T-cell (primary cell): Measurements from ENCODE around the gene CHAF1B. TPM values are rescaled to one million over a fixed set of nuclear protein-coding genes. Genes with fewer than 3 reads are reported as not detected.
"Not testable (repeated sequence)": the region's sequence is repeated elsewhere in the genome, so short reads cannot be mapped to it uniquely, and the experiment has no call there.

Experiments
- ATAC-seq, 4 experiments: fragments of 200-7000 bp in 3 of 4; fragments of 150-1000 bp in 1 of 4; cut with Tn5 transposase; replicated peaks in 1 of 4; 1 replicate in 3 of 4; 2 replicates in 1 of 4; pipeline ENCODE4 v1.10.0; 2021; ENCODE audit warnings: moderate library complexity in 3 of 4, mild to moderate bottlenecking in 2 of 4, moderate number of reproducible peaks in 1 of 4
- CTCF ChIA-PET, 2 donors: fragments of 300-600 bp; sonication (Branson Sonifier 250); formaldehyde crosslinking; loops; one replicate each; lab custom pipeline; 2022; ENCODE audit warnings: antibody characterized with exemption in 2 of 2; lab: Charles Lee
- POLR2A ChIA-PET, 2 donors: fragments of 300-600 bp; sonication (Branson Sonifier 250); formaldehyde crosslinking; loops; one replicate each; lab custom pipeline; 2022; ENCODE audit warnings: antibody characterized with exemption in 2 of 2; lab: Charles Lee
- DNase-seq, 35 experiments: peaks; one replicate each; pipeline versions ENCODE4 v3.0.0 to v3.0.0-alpha.2; 2013 to 2023
- H3K27ac ChIP-seq: one replicate; pipeline ENCODE4 v1.5.1; 2013; ENCODE audit warnings: low read length
- H3K27me3 ChIP-seq, 2 experiments: replicated peaks in 1 of 2; 1 replicate in 1 of 2; 2 replicates in 1 of 2; pipeline versions ENCODE4 v1.6.1 to v1.7.0; 2013; ENCODE audit warnings: low read length in 1 of 2, mixed read lengths in 1 of 2; ENCODE audit not compliant: control insufficient read depth in 2 of 2, insufficient read depth in 2 of 2; ENCODE audit errors: extremely low read depth in 1 of 2
- H3K36me3 ChIP-seq, 2 donors: 1 replicate in 1 of 2; 2 replicates in 1 of 2; pipeline versions ENCODE4 v1.6.1 to v1.7.0; 2013; ENCODE audit warnings: low read length in 1 of 2; ENCODE audit not compliant: control insufficient read depth in 2 of 2, insufficient read depth in 1 of 2; ENCODE audit errors: extremely low read depth in 1 of 2
- H3K4me1 ChIP-seq, 2 experiments: 1 replicate in 1 of 2; 2 replicates in 1 of 2; pipeline versions ENCODE4 v1.6.1 to v1.7.0; 2013; ENCODE audit warnings: low read length in 2 of 2, mixed read lengths in 1 of 2; ENCODE audit not compliant: insufficient read depth in 2 of 2, control insufficient read depth in 1 of 2; ENCODE audit errors: extremely low read depth in 1 of 2
- H3K4me3 ChIP-seq, 2 donors: 1 replicate in 1 of 2; 2 replicates in 1 of 2; pipeline versions ENCODE4 v1.5.1 to v1.7.0; 2013; ENCODE audit warnings: mild to moderate bottlenecking in 2 of 2, low read length in 1 of 2, moderate library complexity in 1 of 2; ENCODE audit not compliant: control insufficient read depth in 1 of 2; ENCODE audit errors: extremely low read depth in 1 of 2
- H3K9me3 ChIP-seq: 2 replicates; pipeline ENCODE4 v1.7.0; 2013
- H3K27ac Mint-ChIP-seq, 2 donors: one replicate each; pipeline ENCODE4 v1.8.0; 2020 to 2021; ENCODE audit warnings: mild to moderate bottlenecking in 2 of 2, mixed read lengths in 2 of 2
- H3K27me3 Mint-ChIP-seq, 2 donors: one replicate each; pipeline ENCODE4 v1.8.0; 2021 to 2022; ENCODE audit warnings: mixed read lengths in 2 of 2
- H3K36me3 Mint-ChIP-seq: one replicate; pipeline ENCODE4 v1.8.0; 2021; ENCODE audit warnings: mixed read lengths
- H3K4me1 Mint-ChIP-seq, 3 donors: one replicate each; pipeline ENCODE4 v1.8.0; 2020 to 2022; ENCODE audit warnings: mixed read lengths in 3 of 3, mild to moderate bottlenecking in 1 of 3
- H3K4me3 Mint-ChIP-seq, 3 donors: one replicate each; pipeline ENCODE4 v1.8.0; 2020 to 2022; ENCODE audit warnings: mild to moderate bottlenecking in 3 of 3, mixed read lengths in 3 of 3, moderate library complexity in 3 of 3
- H3K9me3 Mint-ChIP-seq, 3 donors: one replicate each; pipeline ENCODE4 v1.8.0; 2020 to 2022; ENCODE audit warnings: mixed read lengths in 3 of 3
- WGBS: methylation state at CpG from one replicate; pipeline ENCODE4 v1.1.5; 2013; ENCODE audit warnings: missing lambda C conversion rate; ENCODE audit not compliant: insufficient coverage; 5-methylcytosine and 5-hydroxymethylcytosine counted together
- total RNA-seq, 35 experiments: library from RNA in 6 of 35; stranded (reverse) in 6 of 35; fragments of 120-200 nt in 1 of 35; gene quantifications; one replicate each; pipeline versions ENCODE4 v1.2.1 to v1.2.4 and lab custom pipeline; 2013 to 2026

The CHAF1B gene
- total RNA-seq, 5 donors from 2014 or later (not counting 1 experiment from before 2014, with no cell fraction given), result 2.1 to 5.1 (median 3.5) TPM

DNA sequence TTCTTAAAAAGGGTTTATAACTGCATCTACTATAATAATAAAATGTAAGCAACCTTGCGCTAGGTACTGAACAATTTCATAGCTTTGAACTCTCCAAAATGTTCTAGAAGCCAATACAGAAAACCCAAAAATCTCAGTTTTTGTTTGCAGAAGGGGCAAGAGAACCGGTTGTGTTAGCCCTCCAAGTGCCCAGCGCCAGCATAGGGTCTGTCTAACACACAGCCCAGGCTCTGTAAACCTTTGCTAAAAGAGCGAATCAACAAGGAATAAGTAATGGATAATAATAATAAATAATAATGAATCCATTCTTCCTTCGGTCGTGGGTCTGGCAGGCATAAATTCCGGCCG, 333 bp upstream of the CHAF1B start:
- H3K27ac Mint-ChIP-seq, result no peak overlapping the region
- WGBS, result 8% methylated on average over 2 of the region's 8 CpGs
- no peaks in the 10 kb centered on the region for H3K27me3 Mint-ChIP-seq
- Histone ChIP-seq H3K36me3 (no peaks in the 10 kb centered on the region), H3K4me3 (peak overlapping the region; percentile 60 to 72), H3K9me3 (no peaks in the 10 kb centered on the region), H3K27ac (no peak overlapping the region), H3K27me3 (no peaks in the 10 kb centered on the region), H3K4me1 (peaks cover 0 to 13% of the 10 kb centered on the region in 2 experiments)
- peak overlapping the region; percentile 40 to 59 (median 56) for H3K4me3 Mint-ChIP-seq
- H3K36me3 Mint-ChIP-seq, result peaks cover 3% of the 10 kb centered on the region
- peaks cover 0 to 10% (median 9%) of the 10 kb centered on the region in 3 donors for H3K4me1 Mint-ChIP-seq
- no peaks in the 10 kb centered on the region for H3K9me3 Mint-ChIP-seq
- POLR2A ChIA-PET, result no interaction called here
- DNase-seq, result no peak
- no peak for ATAC-seq
- CTCF ChIA-PET, result no interaction called here

DNA sequence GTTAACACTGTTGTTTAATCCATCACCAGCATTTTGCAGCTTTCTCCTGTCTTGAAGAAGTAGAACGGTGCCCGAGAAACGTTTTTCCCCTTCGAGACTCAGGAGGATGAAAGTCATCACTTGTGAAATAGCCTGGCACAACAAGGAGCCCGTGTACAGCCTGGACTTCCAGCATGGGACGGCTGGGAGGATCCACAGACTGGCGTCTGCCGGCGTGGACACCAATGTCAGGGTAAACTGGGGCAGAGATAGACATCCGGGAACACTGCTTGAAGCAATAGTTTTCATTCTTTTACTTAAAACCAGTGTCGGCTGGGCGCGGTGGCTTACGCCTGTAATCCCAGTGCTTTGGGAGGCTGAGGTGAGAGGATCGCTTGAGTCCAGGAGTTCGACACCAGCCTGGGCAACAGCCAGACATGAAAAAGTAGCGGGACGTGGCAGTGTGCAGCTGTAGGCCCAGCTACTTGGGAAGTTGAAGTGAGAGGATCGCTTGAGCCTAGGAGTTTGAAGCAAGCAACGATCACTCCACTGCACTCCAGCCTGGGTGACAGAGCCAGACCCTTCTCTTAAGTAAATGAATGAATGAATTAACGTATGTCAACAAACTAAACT, 945 bp downstream of the CHAF1B start:
- peak overlapping the region; percentile 77 to 85 (median 79) for H3K4me3 Mint-ChIP-seq
- Histone ChIP-seq H3K36me3 (no peaks in the 10 kb centered on the region), H3K27ac (no peak overlapping the region), H3K27me3 (no peaks in the 10 kb centered on the region), H3K4me3 (peak overlapping the region; percentile 60 to 72), H3K4me1 (peaks cover 0 to 13% of the 10 kb centered on the region in 2 experiments), H3K9me3 (no peaks in the 10 kb centered on the region)
- H3K36me3 Mint-ChIP-seq, result peaks cover 3% of the 10 kb centered on the region
- ChIA-PET POLR2A (no interaction called here), CTCF (no interaction called here)
- H3K9me3 Mint-ChIP-seq, result no peaks in the 10 kb centered on the region
- WGBS, result 83% methylated on average over 18 of the region's 21 CpGs
- peak overlapping the region in 1 of 2 donors; percentile 61 for H3K27ac Mint-ChIP-seq
- no peaks in the 10 kb centered on the region for H3K27me3 Mint-ChIP-seq
- ATAC-seq (no peak), DNase-seq (no peak)
- peaks cover 0 to 10% (median 9%) of the 10 kb centered on the region in 3 donors for H3K4me1 Mint-ChIP-seq

DNA sequence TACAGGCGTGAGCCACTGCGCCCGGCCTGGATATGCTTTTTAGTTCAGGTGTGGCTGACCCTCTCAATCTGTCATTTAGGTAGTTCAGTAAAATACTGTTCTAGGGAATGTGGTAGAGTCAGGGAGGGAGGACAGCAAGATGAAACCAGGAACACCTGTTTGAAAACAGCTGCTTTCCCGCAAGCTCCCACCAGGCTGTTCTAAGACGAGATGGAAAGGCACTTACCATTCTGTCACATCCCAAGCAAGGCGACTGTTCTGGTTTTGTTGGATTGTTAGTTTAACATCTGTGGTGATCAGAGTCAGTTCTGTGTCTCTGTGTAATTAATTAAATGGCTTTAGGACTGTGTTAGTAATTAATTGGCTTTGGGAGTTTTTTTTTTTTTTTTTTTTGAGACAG, 2.9 kb downstream of the CHAF1B start:
- WGBS, result 100% methylated on average over 2 of the region's 6 CpGs
- no peak overlapping the region for H3K4me3 ChIP-seq
- Mint-ChIP-seq H3K27me3 (no peaks in the 10 kb centered on the region), H3K4me1 (peaks cover 0 to 9% (median 7%) of the 10 kb centered on the region in 3 donors), H3K9me3 (no peaks in the 10 kb centered on the region), H3K4me3 (no peak overlapping the region), H3K27ac (no peak overlapping the region), H3K36me3 (peaks cover 11% of the 10 kb centered on the region)
- ATAC-seq, result no peak
- no peaks in the 10 kb centered on the region for H3K27me3 ChIP-seq
- ChIA-PET POLR2A (no interaction called here), CTCF (interaction anchor here (0.5 to 0.7 kb wide), 3 partner anchors 22 to 247 kb away, joined by 4 to 7 read pairs (median 4); no protein-coding TSS in a partner anchor)
- no peak overlapping the region for H3K27ac ChIP-seq
- H3K36me3 ChIP-seq, result no peaks in the 10 kb centered on the region
- peaks cover 0 to 13% of the 10 kb centered on the region in 2 experiments for H3K4me1 ChIP-seq
- DNase-seq, result no peak
- no peaks in the 10 kb centered on the region for H3K9me3 ChIP-seq

DNA sequence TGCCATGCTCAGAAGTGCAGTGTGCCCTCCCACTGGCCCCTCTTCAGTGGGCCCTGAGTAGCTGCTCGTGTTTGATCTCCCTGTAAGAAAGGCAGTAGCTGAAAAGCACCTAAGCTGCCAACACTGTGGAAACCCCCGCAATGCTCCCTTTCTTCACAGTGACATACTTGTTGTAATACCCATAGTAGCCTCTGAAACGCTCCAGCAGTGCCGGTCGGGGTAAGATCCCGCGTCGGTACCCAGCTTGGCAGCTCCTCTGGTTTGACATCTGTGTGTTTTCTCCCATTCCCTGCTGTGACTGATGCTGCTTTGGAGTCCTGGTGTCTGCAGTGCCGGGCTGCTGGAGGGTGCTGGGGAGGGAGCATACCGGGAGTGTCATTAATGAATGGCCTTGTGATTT, 3.6 kb downstream of the CHAF1B start:
- Histone ChIP-seq H3K9me3 (no peaks in the 10 kb centered on the region), H3K36me3 (no peaks in the 10 kb centered on the region), H3K4me1 (peaks cover 0 to 13% of the 10 kb centered on the region in 2 experiments), H3K27ac (no peak overlapping the region), H3K27me3 (no peaks in the 10 kb centered on the region), H3K4me3 (no peak overlapping the region)
- ChIA-PET CTCF (interaction anchor here in 1 of 2 donors (0.7 kb wide), 1 partner anchor 21 kb away, joined by 4 read pairs; no protein-coding TSS in a partner anchor), POLR2A (no interaction called here)
- Mint-ChIP-seq H3K9me3 (no peaks in the 10 kb centered on the region), H3K27ac (no peak overlapping the region), H3K27me3 (no peaks in the 10 kb centered on the region), H3K4me1 (peaks cover 0 to 9% (median 7%) of the 10 kb centered on the region in 3 donors), H3K4me3 (no peak overlapping the region), H3K36me3 (peaks cover 11% of the 10 kb centered on the region)
- 98% methylated on average over 10 of the region's 10 CpGs for WGBS
- DNase-seq, result no peak
- no peak for ATAC-seq

DNA sequence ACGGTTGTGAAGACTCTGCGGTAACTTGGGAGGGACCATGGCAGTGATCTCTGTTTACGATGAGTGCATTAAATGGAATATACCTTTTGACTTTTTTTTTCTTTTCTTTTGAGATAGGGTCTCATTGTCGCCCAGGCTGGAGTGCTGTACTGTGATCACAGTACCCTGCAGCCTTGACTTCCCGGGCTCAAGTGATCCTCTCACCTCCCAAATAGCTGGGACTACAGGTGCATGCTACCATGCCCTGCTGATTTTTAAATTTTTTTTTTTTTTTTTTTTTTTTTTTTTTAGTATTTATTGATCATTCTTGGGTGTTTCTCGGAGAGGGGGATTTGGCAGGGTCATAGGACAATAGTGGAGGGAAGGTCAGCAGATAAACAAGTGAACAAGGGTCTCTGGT, 6.5 kb downstream of the CHAF1B start:
- H3K27me3 ChIP-seq, H3K36me3 ChIP-seq, H3K9me3 ChIP-seq, ATAC-seq, H3K4me3 ChIP-seq, H3K27ac Mint-ChIP-seq, H3K27ac ChIP-seq, H3K9me3 Mint-ChIP-seq, POLR2A ChIA-PET, H3K4me1 ChIP-seq, H3K27me3 Mint-ChIP-seq, DNase-seq, H3K4me3 Mint-ChIP-seq, H3K4me1 Mint-ChIP-seq: not testable (repeated sequence)
- CTCF ChIA-PET, result interaction anchor here in 1 of 2 donors (0.6 kb wide), 1 partner anchor 248 kb away, joined by 8 read pairs; no protein-coding TSS in a partner anchor
- peaks cover 25% of the 10 kb centered on the region for H3K36me3 Mint-ChIP-seq
- whole genome bisulfite sequencing, result no CpG with 5 or more reads among the region's 6 CpGs

DNA sequence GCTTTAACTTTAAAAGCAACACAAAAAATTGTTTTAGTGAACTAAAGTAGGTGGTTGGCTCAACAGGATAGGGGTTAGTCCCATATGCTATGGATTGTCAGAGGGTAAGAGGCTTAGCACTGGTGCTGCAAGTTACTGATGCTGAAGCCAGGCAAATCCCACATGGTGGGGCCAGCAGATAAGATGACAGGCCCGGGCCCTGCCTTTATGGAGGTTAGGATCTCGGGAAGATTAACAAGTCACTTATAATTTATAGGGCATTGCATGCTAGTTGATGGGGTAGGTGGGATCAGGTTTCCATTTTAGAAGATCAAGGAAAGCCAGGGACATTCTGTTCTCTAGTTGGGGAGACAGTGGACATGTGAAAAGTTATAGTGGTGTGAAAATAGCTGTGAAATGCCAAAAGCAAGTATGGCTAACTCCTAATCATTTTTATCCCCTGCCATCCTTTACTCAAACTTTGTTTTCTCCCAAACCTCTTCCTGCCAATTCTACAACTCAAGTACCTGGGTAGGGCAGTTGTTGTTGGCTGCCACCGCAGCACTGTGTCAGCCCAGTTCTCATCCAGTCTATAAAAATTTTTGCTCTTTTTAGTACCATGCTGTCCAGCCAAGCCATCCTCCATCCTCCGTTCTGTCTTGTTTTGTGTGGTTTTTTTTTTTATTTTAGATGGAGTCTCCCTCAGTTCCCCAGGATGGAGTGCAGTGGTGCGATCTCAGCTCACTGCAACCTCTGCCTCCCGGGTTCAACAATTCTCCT, 10.3 kb downstream of the CHAF1B start:
- H3K27me3 Mint-ChIP-seq, result no peaks in the 10 kb centered on the region
- CTCF ChIA-PET, result no interaction called here
- H3K36me3 Mint-ChIP-seq, result peaks cover 36% of the 10 kb centered on the region

More for the DNA sequence above, 10.3 kb downstream of the CHAF1B start:
- Histone ChIP-seq H3K4me1 (no peaks in the 10 kb centered on the region), H3K4me3 (no peak overlapping the region), H3K9me3 (no peaks in the 10 kb centered on the region), H3K27me3 (no peaks in the 10 kb centered on the region), H3K27ac (no peak overlapping the region), H3K36me3 (no peaks in the 10 kb centered on the region)
- H3K9me3 Mint-ChIP-seq, result no peaks in the 10 kb centered on the region
- H3K27ac Mint-ChIP-seq, result no peak overlapping the region
- H3K4me3 Mint-ChIP-seq, result no peak overlapping the region
- DNase-seq (no peak), ATAC-seq (no peak)
- POLR2A ChIA-PET, result no interaction called here
- WGBS, result 100% methylated on average over 2 of the region's 6 CpGs
- no peaks in the 10 kb centered on the region for H3K4me1 Mint-ChIP-seq
